H1 (cell line): ENCODE results near the gene KIAA1143. TPM values are rescaled to one million over a fixed set of nuclear protein-coding genes. Genes with fewer than 3 reads are reported as not detected.

Source experiments
- CEBPB ChIP-seq: IDR thresholded peaks from 2 replicates; pipeline ENCODE4 v1.6.1; 2012; ENCODE audit warnings: low read depth, low read length
- EZH2 ChIP-seq: fragments of 200-600 bp; sonication (generic); IDR thresholded peaks from 2 replicates; pipeline ENCODE4 v1.7.1; 2012; ENCODE audit warnings: low read depth, mild to moderate bottlenecking, moderate library complexity, low read length, inconsistent platforms; ENCODE audit not compliant: severe bottlenecking
- MAX ChIP-seq: IDR thresholded peaks from 2 replicates; pipeline ENCODE4 v1.6.1; 2012; ENCODE audit warnings: inconsistent platforms
- PHF8 ChIP-seq: fragments of 200-600 bp; sonication (generic); conservative IDR thresholded peaks from 2 replicates; pipeline ENCODE4 v1.7.1; 2012; ENCODE audit warnings: low read depth, mild to moderate bottlenecking, inconsistent platforms, low read length, moderate library complexity
- USF2 ChIP-seq: IDR thresholded peaks from 2 replicates; pipeline ENCODE4 v1.6.1; 2011; ENCODE audit warnings: low read length, improper control_type of control experiment
- polyA plus RNA-seq, 7 experiments: library from polyadenylated mRNA; depleted of rRNA in 3 of 7; stranded (reverse) in 5 of 7; unstranded in 2 of 7; fragments of >200 nt in 5 of 7; fragments of 200-250 nt in 2 of 7; gene quantifications; 1 replicate in 5 of 7; 2 replicates in 1 of 7; 4 replicates in 1 of 7; pipeline versions ENCODE4 v1.2.1 to v1.2.3, GENCODE V29; 2011 to 2013; ENCODE audit warnings: missing spikeins in 2 of 7, mixed read lengths in 2 of 7
- total RNA-seq: library from RNA; stranded (reverse); fragmentation: NEBNext Ultra II Directional; extraction: Animal tissue kit (Norgen Biotek cat#: 25700); gene quantifications from 2 replicates; pipeline ENCODE4 v1.2.1, GENCODE V29; 2021

KIAA1143 gene
- total and polyA plus RNA-seq, 2 of the 8 experiments (the other 6 are each of a cell fraction or from before 2014, with no cell fraction given), result 16.2 to 67.2 TPM

GRCh38 chr3:44772099-44772442 is 10.7 kb upstream of the KIAA1143 start (continued):
- no peak for TF ChIP-seq PHF8
- TF ChIP-seq USF2, result no peak
- TF ChIP-seq EZH2, result no peak
- TF ChIP-seq CEBPB, result no peak; the same call in 1 of the 2 replicates
- no peak for TF ChIP-seq MAX
- TF ChIP-seq, all 59 proteins: peak for 0
